Hepatocyte (in vitro differentiated cells): ENCODE results near the gene ZNF341. TPM values are rescaled to one million over a fixed set of nuclear protein-coding genes. Genes with fewer than 3 reads are reported as not detected.

ENCODE experiments used
- DNase-seq: peaks from one replicate; pipeline ENCODE4 v3.0.0-alpha.2; 2016; ENCODE audit warnings: low spot score
- H2AFZ ChIP-seq: fragments of 200-600 bp; sonication (generic); 2 replicates; pipeline ENCODE4 v1.6.0; 2016; ENCODE audit warnings: antibody characterized with exemption, mild to moderate bottlenecking
- H3K27ac ChIP-seq: fragments of 200-600 bp; sonication (generic); 2 replicates; pipeline ENCODE4 v1.5.1; 2016; ENCODE audit warnings: mild to moderate bottlenecking
- H3K27me3 ChIP-seq: fragments of 200-600 bp; sonication (generic); 2 replicates; pipeline ENCODE4 v1.6.1; 2016
- H3K36me3 ChIP-seq: fragments of 200-600 bp; sonication (generic); replicated peaks from 2 replicates; pipeline ENCODE4 v1.5.1; 2016; ENCODE audit warnings: low read depth; ENCODE audit not compliant: insufficient read depth
- H3K4me1 ChIP-seq: fragments of 200-600 bp; sonication (generic); 2 replicates; pipeline ENCODE4 v1.5.1; 2016; ENCODE audit warnings: mild to moderate bottlenecking, moderate library complexity; ENCODE audit not compliant: insufficient read depth
- H3K4me2 ChIP-seq: fragments of 200-600 bp; sonication (generic); 2 replicates; pipeline ENCODE4 v1.6.0; 2016
- H3K4me3 ChIP-seq: fragments of 200-600 bp; sonication (generic); 2 replicates; pipeline ENCODE4 v1.5.1; 2016; ENCODE audit warnings: mild to moderate bottlenecking
- H3K79me2 ChIP-seq: fragments of 200-600 bp; sonication (generic); 2 replicates; pipeline ENCODE4 v1.6.0; 2017; ENCODE audit warnings: mild to moderate bottlenecking
- H3K9me2 ChIP-seq: fragments of 200-600 bp; sonication (generic); replicated peaks from 2 replicates; pipeline ENCODE4 v1.6.0; 2017; ENCODE audit warnings: mild to moderate bottlenecking; ENCODE audit not compliant: insufficient read depth
- H3K9me3 ChIP-seq: fragments of 200-600 bp; sonication (generic); 2 replicates; pipeline ENCODE4 v1.5.1; 2016; ENCODE audit warnings: low read depth, mild to moderate bottlenecking
- H4K20me1 ChIP-seq: fragments of 200-600 bp; sonication (generic); 2 replicates; pipeline ENCODE4 v1.6.0; 2016; ENCODE audit warnings: mild to moderate bottlenecking; ENCODE audit not compliant: insufficient read depth, poor library complexity, severe bottlenecking
- EZH2 ChIP-seq: fragments of 200-600 bp; sonication (generic); IDR thresholded peaks from 2 replicates; pipeline ENCODE4 v1.6.1; 2016; ENCODE audit warnings: antibody characterized with exemption, mild to moderate bottlenecking, borderline replicate concordance
- EZH2phosphoT487 ChIP-seq: fragments of 200-600 bp; sonication (generic); IDR thresholded peaks from one replicate; pipeline ENCODE4 v1.6.1; 2018; ENCODE audit warnings: antibody characterized with exemption, mild to moderate bottlenecking, low read depth, moderate library complexity; ENCODE audit not compliant: unreplicated experiment, severe bottlenecking
- WGBS: methylation state at CpG from one replicate; pipeline ENCODE4 v1.1.6; 2016; ENCODE audit warnings: low lambda C conversion rate; ENCODE audit errors: missing lambda C conversion rate; 5-methylcytosine and 5-hydroxymethylcytosine counted together
- polyA plus RNA-seq: library from polyadenylated mRNA; unstranded; fragments of >200 nt; fragmentation: Nextera tagmentation; extraction: Ambion mirVana; gene quantifications from 2 replicates; pipeline ENCODE4 v1.2.1, GENCODE V29; 2016
- total RNA-seq: library from RNA; depleted of rRNA; stranded (reverse); fragments of >200 nt; gene quantifications from 2 replicates; pipeline ENCODE4 v1.2.3, GENCODE V29; 2014
- TF ChIP-seq, protein P1 (sequence below): fragments of 200-600 bp; sonication (generic); IDR thresholded peaks from 2 replicates; pipeline ENCODE4 v1.5.1; 2016; ENCODE audit warnings: antibody characterized with exemption, mild to moderate bottlenecking; ENCODE audit not compliant: poor library complexity

ZNF341 gene
- total and polyA plus RNA-seq, 2 experiments from 2014 or later: 2.3 to 3.6 TPM

DNA sequence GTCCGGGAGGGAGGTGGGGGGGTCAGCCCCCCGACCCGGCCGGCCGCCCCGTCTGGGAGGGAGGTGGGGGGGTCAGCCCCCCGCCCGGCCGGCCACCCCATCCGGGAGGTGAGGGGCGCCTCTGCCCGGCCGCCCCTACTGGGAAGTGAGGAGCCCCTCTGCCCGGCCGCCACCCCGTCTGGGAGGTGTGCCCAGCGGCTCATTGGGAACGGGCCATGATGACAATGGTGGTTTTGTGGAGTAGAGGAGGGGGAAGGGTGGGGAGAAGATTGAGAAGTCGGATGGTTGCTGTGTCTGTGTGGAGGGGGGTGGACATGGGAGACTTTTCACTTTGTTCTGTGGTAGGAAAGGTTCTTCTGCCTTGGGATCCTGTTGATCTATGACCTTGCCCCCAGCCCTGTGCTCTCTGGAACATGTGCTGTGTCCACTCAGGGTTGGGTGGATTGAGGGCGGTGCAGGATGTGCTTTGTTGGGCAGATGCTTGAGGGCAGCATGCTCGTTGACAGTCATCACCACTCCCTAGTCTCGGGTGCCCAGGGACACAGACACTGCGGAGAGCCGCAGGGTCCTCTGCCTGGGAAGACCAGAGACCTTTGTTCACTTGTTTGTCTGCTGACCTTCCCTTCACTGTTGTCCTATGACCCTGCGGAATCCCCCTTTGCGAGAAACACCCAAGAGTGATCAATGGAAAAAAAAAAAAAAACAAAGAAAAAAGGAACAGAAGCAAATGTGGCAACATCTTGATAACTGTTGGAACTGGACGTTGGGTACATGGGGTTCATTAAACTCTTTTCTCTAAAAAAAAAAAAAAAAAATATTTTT is 30.0 kb upstream of the ZNF341 start:
- Histone ChIP-seq H3K9me3 (no peaks in the 10 kb centered on the region), H3K27me3 (no peaks in the 10 kb centered on the region), H3K4me3 (no peak overlapping the region), H3K9me2 (no peaks in the 10 kb centered on the region), H4K20me1 (no peaks in the 10 kb centered on the region), H3K79me2 (no peaks in the 10 kb centered on the region), H3K27ac (no peak overlapping the region), H3K4me1 (no peaks in the 10 kb centered on the region), H2AFZ (no peak overlapping the region), H3K36me3 (no peaks in the 10 kb centered on the region), H3K4me2 (no peak overlapping the region)
- 88% methylated on average over 9 of the region's 27 CpGs for WGBS
- TF ChIP-seq EZH2phosphoT487: no peak
- TF ChIP-seq, protein P1, sequence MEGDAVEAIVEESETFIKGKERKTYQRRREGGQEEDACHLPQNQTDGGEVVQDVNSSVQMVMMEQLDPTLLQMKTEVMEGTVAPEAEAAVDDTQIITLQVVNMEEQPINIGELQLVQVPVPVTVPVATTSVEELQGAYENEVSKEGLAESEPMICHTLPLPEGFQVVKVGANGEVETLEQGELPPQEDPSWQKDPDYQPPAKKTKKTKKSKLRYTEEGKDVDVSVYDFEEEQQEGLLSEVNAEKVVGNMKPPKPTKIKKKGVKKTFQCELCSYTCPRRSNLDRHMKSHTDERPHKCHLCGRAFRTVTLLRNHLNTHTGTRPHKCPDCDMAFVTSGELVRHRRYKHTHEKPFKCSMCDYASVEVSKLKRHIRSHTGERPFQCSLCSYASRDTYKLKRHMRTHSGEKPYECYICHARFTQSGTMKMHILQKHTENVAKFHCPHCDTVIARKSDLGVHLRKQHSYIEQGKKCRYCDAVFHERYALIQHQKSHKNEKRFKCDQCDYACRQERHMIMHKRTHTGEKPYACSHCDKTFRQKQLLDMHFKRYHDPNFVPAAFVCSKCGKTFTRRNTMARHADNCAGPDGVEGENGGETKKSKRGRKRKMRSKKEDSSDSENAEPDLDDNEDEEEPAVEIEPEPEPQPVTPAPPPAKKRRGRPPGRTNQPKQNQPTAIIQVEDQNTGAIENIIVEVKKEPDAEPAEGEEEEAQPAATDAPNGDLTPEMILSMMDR: no peak
- TF ChIP-seq EZH2: no peak
- no peak for DNase-seq

DNA sequence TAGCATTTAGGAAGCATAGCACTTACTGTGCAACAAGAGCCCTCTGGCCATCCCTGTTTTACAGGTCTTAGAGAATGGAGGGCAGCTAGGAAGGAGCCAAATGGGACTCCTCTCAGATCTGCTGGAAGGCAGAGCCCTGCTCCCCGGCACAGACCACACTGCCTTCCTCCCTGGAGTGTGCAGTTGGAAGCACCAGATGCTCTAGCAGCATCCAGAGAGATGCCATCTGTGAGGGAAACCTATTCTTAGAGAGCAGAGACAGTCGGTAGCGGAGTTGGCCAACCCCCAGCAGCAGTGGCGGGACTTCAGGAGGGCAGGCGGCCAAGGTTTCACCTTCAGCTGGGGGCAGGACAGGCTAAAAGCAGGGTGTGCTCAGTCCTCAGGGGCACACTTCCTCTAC is 28.9 kb upstream of the ZNF341 start:
- H3K4me3 ChIP-seq: no peak overlapping the region
- no peak for DNase-seq
- H4K20me1 ChIP-seq: no peaks in the 10 kb centered on the region
- 92% methylated on average over 5 of the region's 5 CpGs for WGBS
- H3K4me2 ChIP-seq: no peak overlapping the region
- TF ChIP-seq EZH2phosphoT487: no peak
- TF ChIP-seq, protein P1: no peak
- no peak for TF ChIP-seq EZH2
- no peak overlapping the region for H3K27ac ChIP-seq
- H2AFZ ChIP-seq: no peak overlapping the region
- no peaks in the 10 kb centered on the region for H3K27me3 ChIP-seq
- H3K4me1 ChIP-seq: no peaks in the 10 kb centered on the region
- H3K9me2 ChIP-seq: no peaks in the 10 kb centered on the region
- no peaks in the 10 kb centered on the region for H3K79me2 ChIP-seq
- no peaks in the 10 kb centered on the region for H3K9me3 ChIP-seq
- H3K36me3 ChIP-seq: no peaks in the 10 kb centered on the region

DNA sequence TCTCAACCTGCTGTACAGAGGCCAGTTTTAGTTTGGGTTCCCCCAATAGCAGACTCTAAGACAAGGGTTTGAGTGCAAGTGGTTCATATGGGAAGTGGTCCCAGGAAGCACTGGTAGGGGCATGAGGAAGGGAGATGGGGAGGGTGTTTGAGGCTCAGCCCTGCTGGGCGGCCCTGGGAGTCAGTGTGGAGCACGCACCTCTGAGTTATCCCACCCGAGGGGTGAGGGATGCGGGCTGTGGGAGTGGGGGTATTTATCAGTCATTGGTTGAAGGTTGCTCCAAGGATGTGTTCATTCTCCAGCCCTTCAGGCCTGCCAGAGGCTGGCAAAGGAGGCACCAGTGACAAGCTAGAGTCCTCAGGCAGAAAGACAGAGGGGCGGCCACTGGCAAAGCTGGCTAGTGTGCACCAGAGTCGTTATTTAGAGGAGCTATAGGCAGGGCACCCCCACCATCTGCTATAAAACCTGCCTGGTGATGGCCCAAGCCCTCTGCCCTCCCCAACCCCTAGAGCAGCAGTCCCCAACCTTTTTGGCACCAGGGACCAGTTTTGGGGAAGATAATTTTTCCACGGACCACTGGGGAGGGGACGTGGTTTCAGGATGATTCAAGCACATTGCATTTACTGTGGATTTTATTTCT is 28.2 kb upstream of the ZNF341 start:
- no peak overlapping the region for H2AFZ ChIP-seq
- no peaks in the 10 kb centered on the region for H3K36me3 ChIP-seq
- H3K27me3 ChIP-seq: no peaks in the 10 kb centered on the region
- no peak for TF ChIP-seq EZH2phosphoT487
- TF ChIP-seq, protein P1: no peak
- no peak for TF ChIP-seq EZH2
- no peak for DNase-seq
- H3K27ac ChIP-seq: no peak overlapping the region
- H3K4me2 ChIP-seq: no peak overlapping the region
- H3K9me2 ChIP-seq: no peaks in the 10 kb centered on the region
- H3K4me3 ChIP-seq: no peak overlapping the region
- H3K79me2 ChIP-seq: no peaks in the 10 kb centered on the region
- WGBS: 95% methylated on average over 8 of the region's 8 CpGs
- no peaks in the 10 kb centered on the region for H4K20me1 ChIP-seq
- H3K4me1 ChIP-seq: no peaks in the 10 kb centered on the region
- no peaks in the 10 kb centered on the region for H3K9me3 ChIP-seq
